Prostate gland (tissue), 2 donors: ENCODE data around the gene LRRC55. TPM values are rescaled to one million over a fixed set of nuclear protein-coding genes. Genes with fewer than 3 reads are reported as not detected.

ENCODE experiments used
- DNase-seq: peaks from one replicate; pipeline ENCODE4 v3.0.0-alpha.2; 2019; ENCODE audit warnings: low spot score
- H3K27ac ChIP-seq, 2 donors: fragments of 200-600 bp; sonication (generic); 2 replicates each; pipeline ENCODE4 v1.5.1; 2017 to 2019
- H3K27me3 ChIP-seq: fragments of 200-600 bp; sonication (generic); replicated peaks from 2 replicates; pipeline ENCODE4 v1.5.1; 2019; ENCODE audit not compliant: insufficient read depth
- H3K36me3 ChIP-seq, 2 donors: fragments of 200-600 bp; sonication (generic); 1 replicate in 1 of 2; 2 replicates in 1 of 2; pipeline versions ENCODE4 v1.5.1 to v1.8.1; 2017 to 2019
- H3K4me1 ChIP-seq: fragments of 200-600 bp; sonication (generic); replicated peaks from 2 replicates; pipeline ENCODE4 v1.5.1; 2019
- H3K4me3 ChIP-seq, 2 donors: fragments of 200-600 bp; sonication (generic); 2 replicates each; pipeline ENCODE4 v1.5.1; 2017 to 2019
- H3K9me3 ChIP-seq: fragments of 200-600 bp; sonication (generic); 2 replicates; pipeline ENCODE4 v1.5.1; 2017
- POLR2A ChIP-seq: fragments of 450-650 bp; IDR thresholded peaks from one replicate; pipeline ENCODE4 v1.6.1; 2016; ENCODE audit warnings: antibody characterized with exemption, mild to moderate bottlenecking
- POLR2AphosphoS5 ChIP-seq: sonication (generic); formaldehyde crosslinking; IDR thresholded peaks from one replicate; pipeline ENCODE4 v1.6.1; 2017; ENCODE audit warnings: antibody characterized with exemption
- WGBS: methylation state at CpG from one replicate; pipeline ENCODE4 v1.1.5; 2018; 5-methylcytosine and 5-hydroxymethylcytosine counted together
- intact Hi-C: fragments of 100-400 bp; cut with DNase I; formaldehyde crosslinking; loops from one replicate; pipeline ENCODE4 v1.14.2; 2022
- total RNA-seq, 2 donors: library from RNA; depleted of rRNA; stranded (reverse); fragments of >200 nt; gene quantifications; one replicate each; pipeline ENCODE4 v1.1.0, GENCODE V29; 2016
- TF ChIP-seq, protein P1 (sequence below), 4 experiments: fragments of 200-600 bp in 2 of 4; fragments of 450-650 bp in 2 of 4; sonication (generic) in 2 of 4; IDR thresholded peaks; 1 replicate in 3 of 4; 2 replicates in 1 of 4; pipeline ENCODE4 v1.5.1; 2016 to 2019; ENCODE audit warnings: antibody characterized with exemption in 4 of 4, mild to moderate bottlenecking in 2 of 4, moderate library complexity in 2 of 4

LRRC55 gene
- total RNA-seq, 2 donors from 2014 or later = 0.23 TPM; not detected in 1

GRCh38 chr11:57148621-57149020 lies 33.1 kb upstream of the LRRC55 start:
- H3K9me3 ChIP-seq = no peaks in the 10 kb centered on the region
- DNase-seq = no peak
- no peaks in the 10 kb centered on the region for H3K4me1 ChIP-seq
- intact Hi-C loops = no loop called here
- 48% methylated on average over 5 of the region's 5 CpGs for WGBS
- no peaks in the 10 kb centered on the region for H3K36me3 ChIP-seq
- H3K27ac ChIP-seq = no peak overlapping the region
- H3K27me3 ChIP-seq = no peaks in the 10 kb centered on the region
- no peak overlapping the region for H3K4me3 ChIP-seq
- TF ChIP-seq, protein P1, sequence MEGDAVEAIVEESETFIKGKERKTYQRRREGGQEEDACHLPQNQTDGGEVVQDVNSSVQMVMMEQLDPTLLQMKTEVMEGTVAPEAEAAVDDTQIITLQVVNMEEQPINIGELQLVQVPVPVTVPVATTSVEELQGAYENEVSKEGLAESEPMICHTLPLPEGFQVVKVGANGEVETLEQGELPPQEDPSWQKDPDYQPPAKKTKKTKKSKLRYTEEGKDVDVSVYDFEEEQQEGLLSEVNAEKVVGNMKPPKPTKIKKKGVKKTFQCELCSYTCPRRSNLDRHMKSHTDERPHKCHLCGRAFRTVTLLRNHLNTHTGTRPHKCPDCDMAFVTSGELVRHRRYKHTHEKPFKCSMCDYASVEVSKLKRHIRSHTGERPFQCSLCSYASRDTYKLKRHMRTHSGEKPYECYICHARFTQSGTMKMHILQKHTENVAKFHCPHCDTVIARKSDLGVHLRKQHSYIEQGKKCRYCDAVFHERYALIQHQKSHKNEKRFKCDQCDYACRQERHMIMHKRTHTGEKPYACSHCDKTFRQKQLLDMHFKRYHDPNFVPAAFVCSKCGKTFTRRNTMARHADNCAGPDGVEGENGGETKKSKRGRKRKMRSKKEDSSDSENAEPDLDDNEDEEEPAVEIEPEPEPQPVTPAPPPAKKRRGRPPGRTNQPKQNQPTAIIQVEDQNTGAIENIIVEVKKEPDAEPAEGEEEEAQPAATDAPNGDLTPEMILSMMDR (IDR thresholded peaks at IDR 0.05) = no peak
- no peak for TF ChIP-seq POLR2A
- no peak for TF ChIP-seq POLR2AphosphoS5

DNA sequence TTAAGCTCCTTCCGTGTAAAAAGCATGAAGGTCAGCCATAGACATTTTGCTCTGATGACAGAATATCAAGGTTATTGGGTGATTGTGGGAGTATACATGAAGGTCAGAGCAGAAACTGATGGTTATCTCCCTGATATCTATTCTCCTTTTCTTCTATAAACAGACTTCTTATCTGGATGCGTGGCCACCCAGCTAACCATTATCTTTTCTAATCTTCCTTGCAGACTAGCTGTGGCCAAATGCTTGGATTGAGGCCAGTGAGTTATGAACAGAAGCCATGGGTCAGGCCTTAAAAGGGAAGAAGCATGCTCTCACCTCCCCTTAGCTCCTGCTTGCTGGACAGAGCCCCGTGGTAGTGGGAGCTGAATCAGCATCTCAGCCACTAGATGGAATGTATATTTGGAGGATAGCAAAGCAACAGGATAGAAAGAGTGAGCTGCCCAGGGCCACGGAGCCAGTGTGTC lies 31.3 kb upstream of the LRRC55 start:
- intact Hi-C loops = no loop called here
- H3K4me1 ChIP-seq = no peaks in the 10 kb centered on the region
- H3K27ac ChIP-seq = no peak overlapping the region
- TF ChIP-seq POLR2A (no peak), POLR2AphosphoS5 (no peak)
- TF ChIP-seq, protein P1 (IDR thresholded peaks at IDR 0.05) = no peak
- WGBS = 33% methylated on average over 4 of the region's 4 CpGs
- H3K4me3 ChIP-seq = no peak overlapping the region
- no peaks in the 10 kb centered on the region for H3K27me3 ChIP-seq
- no peaks in the 10 kb centered on the region for H3K9me3 ChIP-seq
- H3K36me3 ChIP-seq = no peaks in the 10 kb centered on the region
- no peak for DNase-seq

GRCh38 chr11:57152134-57152533 lies 29.6 kb upstream of the LRRC55 start:
- no peak for DNase-seq
- intact Hi-C loops = no loop called here
- Histone ChIP-seq H3K4me1 (no peaks in the 10 kb centered on the region), H3K27ac (no peak overlapping the region), H3K36me3 (no peaks in the 10 kb centered on the region), H3K9me3 (no peaks in the 10 kb centered on the region), H3K27me3 (no peaks in the 10 kb centered on the region), H3K4me3 (no peak overlapping the region)
- no peak for TF ChIP-seq POLR2AphosphoS5
- TF ChIP-seq, protein P1 (IDR thresholded peaks at IDR 0.05) = no peak
- no peak for TF ChIP-seq POLR2A
- 57% methylated on average over 2 of the region's 2 CpGs for WGBS

DNA sequence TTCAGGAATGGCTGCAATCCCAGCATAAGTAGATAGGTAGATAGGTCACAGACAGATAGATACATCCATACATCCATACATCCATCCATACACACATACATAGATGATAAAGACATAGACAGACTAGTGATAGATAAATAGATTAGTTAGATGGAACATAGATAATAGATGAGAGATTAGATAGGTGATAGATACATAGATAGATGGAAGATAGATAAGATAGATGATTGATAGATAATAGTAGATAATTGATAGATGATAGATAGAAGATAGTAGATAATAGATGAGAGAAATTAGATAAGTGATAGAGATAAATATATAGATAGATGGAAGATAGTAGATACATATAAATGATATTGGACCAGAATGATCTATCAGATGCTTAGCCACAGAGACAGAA lies 28.3 kb upstream of the LRRC55 start:
- intact Hi-C loops = no loop called here
- H3K4me3 ChIP-seq = no peak overlapping the region
- no peaks in the 10 kb centered on the region for H3K36me3 ChIP-seq
- no peak for TF ChIP-seq POLR2AphosphoS5
- H3K4me1 ChIP-seq = no peaks in the 10 kb centered on the region
- H3K27ac ChIP-seq = no peak overlapping the region
- H3K27me3 ChIP-seq = no peaks in the 10 kb centered on the region
- H3K9me3 ChIP-seq = no peaks in the 10 kb centered on the region
- no peak for DNase-seq

- intact Hi-C loops = no loop called here
- Histone ChIP-seq H3K9me3 (no peaks in the 10 kb centered on the region), H3K27ac (no peak overlapping the region), H3K4me1 (no peaks in the 10 kb centered on the region), H3K27me3 (no peaks in the 10 kb centered on the region), H3K36me3 (no peaks in the 10 kb centered on the region), H3K4me3 (no peak overlapping the region)
- DNase-seq = no peak
- TF ChIP-seq POLR2AphosphoS5 (no peak), POLR2A (no peak)
- TF ChIP-seq, protein P1 (IDR thresholded peaks at IDR 0.05) = no peak
- WGBS = 71% methylated on average over 2 of the region's 2 CpGs
Measured at GRCh38 chr11:57154739-57155138, 27.0 kb upstream of the LRRC55 start.
